ENCODE data around the gene CRYBG1.

DNA sequence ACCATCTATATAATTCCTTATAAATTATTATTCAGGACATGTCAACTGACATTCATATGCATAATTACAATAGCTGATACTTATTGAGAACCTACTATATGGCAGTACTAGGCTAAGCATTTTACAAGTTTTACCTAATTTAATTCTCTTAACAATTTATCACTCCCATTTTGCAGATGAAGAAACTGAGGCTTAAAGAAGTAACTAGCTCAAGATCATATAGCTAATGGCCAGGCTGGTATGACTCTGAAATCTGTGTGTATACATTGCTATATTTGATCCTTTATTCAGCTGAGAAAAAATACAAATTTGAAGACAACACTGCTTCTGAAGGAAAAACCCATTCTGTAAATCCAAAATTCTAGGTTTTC, 85.0 kb downstream of the CRYBG1 start:
- TF ChIP-seq TAF1 (IDR thresholded peaks at IDR 0.05; ENCODE audit: borderline replicate concordance, insufficient read depth, low read length), result no peak
- no peak for TF ChIP-seq SIN3A (IDR thresholded peaks at IDR 0.05; ENCODE audit: borderline replicate concordance, insufficient read depth, low read length)
- TF ChIP-seq POLR2AphosphoS5 (IDR thresholded peaks at IDR 0.05; ENCODE audit: low read depth, low read length), result no peak
- TF ChIP-seq FOXP2 (optimal IDR thresholded peaks at IDR 0.05; ENCODE audit: borderline replicate concordance, extremely low read depth, extremely low read length, insufficient read depth), result no peak
- TF ChIP-seq, protein P1, sequence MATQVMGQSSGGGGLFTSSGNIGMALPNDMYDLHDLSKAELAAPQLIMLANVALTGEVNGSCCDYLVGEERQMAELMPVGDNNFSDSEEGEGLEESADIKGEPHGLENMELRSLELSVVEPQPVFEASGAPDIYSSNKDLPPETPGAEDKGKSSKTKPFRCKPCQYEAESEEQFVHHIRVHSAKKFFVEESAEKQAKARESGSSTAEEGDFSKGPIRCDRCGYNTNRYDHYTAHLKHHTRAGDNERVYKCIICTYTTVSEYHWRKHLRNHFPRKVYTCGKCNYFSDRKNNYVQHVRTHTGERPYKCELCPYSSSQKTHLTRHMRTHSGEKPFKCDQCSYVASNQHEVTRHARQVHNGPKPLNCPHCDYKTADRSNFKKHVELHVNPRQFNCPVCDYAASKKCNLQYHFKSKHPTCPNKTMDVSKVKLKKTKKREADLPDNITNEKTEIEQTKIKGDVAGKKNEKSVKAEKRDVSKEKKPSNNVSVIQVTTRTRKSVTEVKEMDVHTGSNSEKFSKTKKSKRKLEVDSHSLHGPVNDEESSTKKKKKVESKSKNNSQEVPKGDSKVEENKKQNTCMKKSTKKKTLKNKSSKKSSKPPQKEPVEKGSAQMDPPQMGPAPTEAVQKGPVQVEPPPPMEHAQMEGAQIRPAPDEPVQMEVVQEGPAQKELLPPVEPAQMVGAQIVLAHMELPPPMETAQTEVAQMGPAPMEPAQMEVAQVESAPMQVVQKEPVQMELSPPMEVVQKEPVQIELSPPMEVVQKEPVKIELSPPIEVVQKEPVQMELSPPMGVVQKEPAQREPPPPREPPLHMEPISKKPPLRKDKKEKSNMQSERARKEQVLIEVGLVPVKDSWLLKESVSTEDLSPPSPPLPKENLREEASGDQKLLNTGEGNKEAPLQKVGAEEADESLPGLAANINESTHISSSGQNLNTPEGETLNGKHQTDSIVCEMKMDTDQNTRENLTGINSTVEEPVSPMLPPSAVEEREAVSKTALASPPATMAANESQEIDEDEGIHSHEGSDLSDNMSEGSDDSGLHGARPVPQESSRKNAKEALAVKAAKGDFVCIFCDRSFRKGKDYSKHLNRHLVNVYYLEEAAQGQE (IDR thresholded peaks at IDR 0.05; ENCODE audit: insufficient read depth in 1 of 2, low read depth in 2 of 2, low read length in 2 of 2), result no peak
